Panc1 (cell line): ENCODE data around the gene PODNL1. TPM values are rescaled to one million over a fixed set of nuclear protein-coding genes. Genes with fewer than 3 reads are reported as not detected.

Experiments used
- ATAC-seq: fragments of 200-7000 bp; cut with Tn5 transposase; 2 replicates; pipeline ENCODE4 v1.9.1; 2020; ENCODE audit warnings: mild to moderate bottlenecking, moderate library complexity
- BruUV-seq: library from RNA; stranded (reverse); fragments of 400-500 nt; replicated peaks from 2 replicates; lab custom pipeline; 2021; lab: Mats Ljungman, UMichigan
- CTCF ChIA-PET: fragments of 300-600 bp; sonication (Branson Sonifier 250); formaldehyde crosslinking; loops from one replicate; lab custom pipeline; 2022; ENCODE audit warnings: antibody characterized with exemption; lab: Charles Lee
- POLR2A ChIA-PET: fragments of 300-600 bp; sonication (Branson Sonifier 250); formaldehyde crosslinking; loops from one replicate; lab custom pipeline; 2022; ENCODE audit warnings: antibody characterized with exemption; lab: Charles Lee
- DNase-seq: peaks from one replicate; pipeline ENCODE4 v3.0.0-alpha.2; 2010; ENCODE audit warnings: low read depth, low spot score
- H3K27ac ChIP-seq: 2 replicates; pipeline ENCODE4 v1.5.1; 2011; ENCODE audit warnings: mild to moderate bottlenecking, low read length, inconsistent platforms
- H3K27me3 ChIP-seq: fragments of 200-500 bp; sonication (Bioruptor generic); 2 replicates; pipeline ENCODE4 v1.6.0; 2014; ENCODE audit warnings: low read length, inconsistent platforms; ENCODE audit not compliant: control insufficient read depth, insufficient read depth
- H3K36me3 ChIP-seq: fragments of 200-500 bp; sonication (Bioruptor generic); 2 replicates; pipeline ENCODE4 v1.5.1; 2014; ENCODE audit warnings: inconsistent platforms, mild to moderate bottlenecking, low read length, moderate library complexity; ENCODE audit not compliant: control insufficient read depth, insufficient read depth
- H3K4me1 ChIP-seq: 2 replicates; pipeline ENCODE4 v1.5.1; 2011; ENCODE audit warnings: inconsistent platforms, mild to moderate bottlenecking, low read length, moderate library complexity; ENCODE audit not compliant: control insufficient read depth, insufficient read depth
- H3K4me3 ChIP-seq, 2 experiments: 2 replicates each; pipeline ENCODE4 v1.5.1; 2011 to 2012; ENCODE audit warnings: low read depth in 2 of 2, low read length in 2 of 2, mild to moderate bottlenecking in 2 of 2, inconsistent platforms in 1 of 2, moderate library complexity in 1 of 2
- H3K9me3 ChIP-seq: fragments of 200-500 bp; sonication (Bioruptor generic); 2 replicates; pipeline ENCODE4 v1.5.1; 2014; ENCODE audit warnings: low read depth, mild to moderate bottlenecking, inconsistent platforms, low read length, moderate library complexity; ENCODE audit not compliant: control insufficient read depth, insufficient read depth
- CTCF ChIP-seq: fragments of 450-650 bp; IDR thresholded peaks from 2 replicates; pipeline ENCODE4 v1.5.1; 2017; ENCODE audit warnings: mild to moderate bottlenecking
- POLR2AphosphoS5 ChIP-seq: IDR thresholded peaks from 2 replicates; pipeline ENCODE4 v1.6.1; 2012; ENCODE audit warnings: mild to moderate bottlenecking, low read depth, low read length, moderate library complexity
- REST ChIP-seq, 2 experiments: IDR thresholded peaks; 2 replicates each; pipeline ENCODE4 v1.6.1; 2011 to 2012; ENCODE audit warnings: low read depth in 2 of 2, control low read depth in 1 of 2, low read length in 1 of 2, mild to moderate bottlenecking in 1 of 2, moderate library complexity in 1 of 2; ENCODE audit not compliant: insufficient read depth in 1 of 2
- SIN3A ChIP-seq: IDR thresholded peaks from 2 replicates; pipeline ENCODE4 v1.6.1; 2012; ENCODE audit warnings: low read depth, mild to moderate bottlenecking, low read length, moderate library complexity, borderline replicate concordance; ENCODE audit not compliant: insufficient read depth
- TCF7L2 ChIP-seq: IDR thresholded peaks from 2 replicates; pipeline ENCODE4 v1.6.1; 2011; ENCODE audit warnings: mild to moderate bottlenecking, low read depth, low read length, inconsistent platforms
- in situ Hi-C: cut with HindIII; loops from 2 replicates; pipeline ENCODE4 v1.10.0; 2016; ENCODE audit warnings: low sequenced_read_pairs, low pct_unique_long_range_greater_than_20kb
- intact Hi-C: fragments of 100-400 bp; cut with micrococcal nuclease; formaldehyde crosslinking; loops from one replicate; pipeline ENCODE4 v1.10.0; 2022; ENCODE audit not compliant: unreplicated experiment
- total RNA-seq: library from RNA; stranded (reverse); gene quantifications from one replicate; pipeline ENCODE4 v1.2.1, GENCODE V29; 2021; ENCODE audit not compliant: unreplicated experiment

Gene PODNL1
- total RNA-seq, 1 experiment from 2014 or later = 1.4 TPM

- no peaks in the 10 kb centered on the region for H3K27me3 ChIP-seq
- TF ChIP-seq CTCF = no peak
- no peak for TF ChIP-seq TCF7L2
- no peak for TF ChIP-seq POLR2AphosphoS5
- TF ChIP-seq SIN3A = no peak
- no peak for TF ChIP-seq REST (IDR thresholded peaks at IDR 0.05; ENCODE audit: insufficient read depth in 1 of 2, low read depth in 2 of 2, low read length in 1 of 2)
- CTCF ChIA-PET = no interaction called here
Observed at GRCh38 chr19:13981021-13981420, 42.8 kb upstream of the PODNL1 start.

GRCh38 chr19:13980340-13980739 is 42.1 kb upstream of the PODNL1 start:
- ATAC-seq (no peak), DNase-seq (no peak)
- intact Hi-C loops (no loop called here), in situ Hi-C loops (no loop called here)
- TF ChIP-seq SIN3A (no peak), REST (IDR thresholded peaks at IDR 0.05; ENCODE audit: insufficient read depth in 1 of 2, low read depth in 2 of 2, low read length in 1 of 2) (no peak), POLR2AphosphoS5 (no peak), TCF7L2 (no peak), CTCF (no peak)
- Histone ChIP-seq H3K4me1 (no peaks in the 10 kb centered on the region), H3K27me3 (no peaks in the 10 kb centered on the region), H3K9me3 (no peaks in the 10 kb centered on the region), H3K4me3 (no peak overlapping the region), H3K27ac (no peak overlapping the region), H3K36me3 (no peaks in the 10 kb centered on the region)
- CTCF ChIA-PET = no interaction called here
- no TSS peak for BruUV-seq
- POLR2A ChIA-PET = no interaction called here

More at GRCh38 chr19:13981021-13981420, 42.8 kb upstream of the PODNL1 start:
- H3K9me3 ChIP-seq = no peaks in the 10 kb centered on the region
- intact Hi-C loops = no loop called here
- DNase-seq (no peak), ATAC-seq (no peak)
- no peak overlapping the region for H3K27ac ChIP-seq
- in situ Hi-C loops = no loop called here
- no peaks in the 10 kb centered on the region for H3K4me1 ChIP-seq
- no peaks in the 10 kb centered on the region for H3K36me3 ChIP-seq
- H3K4me3 ChIP-seq = no peak overlapping the region
- POLR2A ChIA-PET = interaction anchor here (0.6 kb wide), 1 partner anchor 429 kb away, joined by 4 read pairs; no protein-coding TSS in a partner anchor
- BruUV-seq = no TSS peak
